ENCODE results near the gene AMN1. TPM values are rescaled to one million over a fixed set of nuclear protein-coding genes. Genes with fewer than 3 reads are reported as not detected.
A peak's percentile ranks its signal among the peaks of the same experiment; 100 is the strongest.
"Not testable (repeated sequence)": the region's sequence is repeated elsewhere in the genome, so short reads cannot be mapped to it uniquely, and the experiment has no call there.

AMN1 gene
- total RNA-seq, 1 donor from 2014 or later, result 9.9 TPM

- no peak overlapping the region for H3K27ac ChIP-seq
- H3K27me3 ChIP-seq, result no peaks in the 10 kb centered on the region
- H3K9me3 ChIP-seq, result no peaks in the 10 kb centered on the region
- no peaks in the 10 kb centered on the region for H3K36me3 ChIP-seq
- intact Hi-C loops (cut with DNase I), result no loop called here
- DNase-seq, result no peak
- H3K4me3 ChIP-seq, result no peak overlapping the region
- ATAC-seq, result no peak
- no peaks in the 10 kb centered on the region for H3K4me1 ChIP-seq
- TF ChIP-seq, protein P1, sequence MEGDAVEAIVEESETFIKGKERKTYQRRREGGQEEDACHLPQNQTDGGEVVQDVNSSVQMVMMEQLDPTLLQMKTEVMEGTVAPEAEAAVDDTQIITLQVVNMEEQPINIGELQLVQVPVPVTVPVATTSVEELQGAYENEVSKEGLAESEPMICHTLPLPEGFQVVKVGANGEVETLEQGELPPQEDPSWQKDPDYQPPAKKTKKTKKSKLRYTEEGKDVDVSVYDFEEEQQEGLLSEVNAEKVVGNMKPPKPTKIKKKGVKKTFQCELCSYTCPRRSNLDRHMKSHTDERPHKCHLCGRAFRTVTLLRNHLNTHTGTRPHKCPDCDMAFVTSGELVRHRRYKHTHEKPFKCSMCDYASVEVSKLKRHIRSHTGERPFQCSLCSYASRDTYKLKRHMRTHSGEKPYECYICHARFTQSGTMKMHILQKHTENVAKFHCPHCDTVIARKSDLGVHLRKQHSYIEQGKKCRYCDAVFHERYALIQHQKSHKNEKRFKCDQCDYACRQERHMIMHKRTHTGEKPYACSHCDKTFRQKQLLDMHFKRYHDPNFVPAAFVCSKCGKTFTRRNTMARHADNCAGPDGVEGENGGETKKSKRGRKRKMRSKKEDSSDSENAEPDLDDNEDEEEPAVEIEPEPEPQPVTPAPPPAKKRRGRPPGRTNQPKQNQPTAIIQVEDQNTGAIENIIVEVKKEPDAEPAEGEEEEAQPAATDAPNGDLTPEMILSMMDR (IDR thresholded peaks at IDR 0.05), result no peak
These were observed 11.8 kb upstream of the AMN1 start for GRCh38 chr12:31740628-31741027.

GRCh38 chr12:31737763-31738162 is 8.9 kb upstream of the AMN1 start:
- Histone ChIP-seq H3K9me3 (no peaks in the 10 kb centered on the region), H3K4me3 (no peak overlapping the region), H3K4me1 (peaks cover 13% of the 10 kb centered on the region), H3K27ac (no peak overlapping the region), H3K27me3 (no peaks in the 10 kb centered on the region), H3K36me3 (no peaks in the 10 kb centered on the region)
- intact Hi-C loops (cut with DNase I), result no loop called here
- DNase-seq, result no peak
- TF ChIP-seq, protein P1 (IDR thresholded peaks at IDR 0.05), result no peak
- no peak for ATAC-seq

DNA sequence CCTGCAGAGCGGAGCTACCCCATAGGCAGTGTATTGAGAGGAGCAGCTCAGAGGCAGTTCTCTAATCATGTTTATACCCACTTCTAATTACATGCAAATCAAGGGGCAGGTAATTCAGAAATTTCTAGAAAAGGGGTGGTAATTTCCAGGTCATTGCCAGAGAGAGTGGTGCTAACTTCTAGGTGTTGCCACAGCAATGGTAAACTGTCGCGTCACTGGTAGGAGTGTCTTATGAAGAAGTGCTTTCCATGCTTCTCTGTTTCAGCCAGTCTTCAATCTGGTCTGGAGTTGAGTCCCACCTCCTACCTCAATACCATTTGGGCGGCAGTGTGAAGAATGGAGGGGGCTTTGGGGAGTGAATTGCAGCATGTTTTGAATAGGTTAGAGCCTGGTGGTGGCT is 8.5 kb upstream of the AMN1 start:
- Histone ChIP-seq H3K4me1 (peaks cover 17% of the 10 kb centered on the region), H3K36me3 (no peaks in the 10 kb centered on the region), H3K27me3 (no peaks in the 10 kb centered on the region), H3K27ac (no peak overlapping the region), H3K4me3 (no peak overlapping the region), H3K9me3 (no peaks in the 10 kb centered on the region)
- intact Hi-C loops (cut with DNase I), result no loop called here
- no peak for ATAC-seq
- TF ChIP-seq, protein P1 (IDR thresholded peaks at IDR 0.05), result no peak
- no peak for DNase-seq

DNA sequence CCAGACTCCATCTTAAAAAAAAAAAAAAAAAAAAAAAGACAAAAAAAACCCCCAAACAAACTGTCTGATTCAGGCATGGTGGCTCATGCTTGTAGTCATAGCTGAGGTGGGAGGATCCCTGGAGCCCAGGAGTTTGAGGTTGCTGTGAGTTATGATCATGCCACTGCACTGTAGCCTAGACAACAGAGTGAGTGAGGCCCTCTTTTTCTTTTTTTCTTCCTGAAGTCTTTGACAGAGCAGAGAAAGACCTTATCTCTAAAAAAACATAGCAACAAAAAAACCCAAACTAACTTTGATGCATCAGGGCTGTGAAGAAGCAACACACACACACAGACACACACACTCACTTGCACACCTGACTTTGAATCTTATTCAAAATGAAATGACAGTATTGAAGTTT is 7.7 kb upstream of the AMN1 start:
- Histone ChIP-seq H3K9me3 (no peaks in the 10 kb centered on the region), H3K36me3 (no peaks in the 10 kb centered on the region), H3K4me3 (no peak overlapping the region), H3K27me3 (no peaks in the 10 kb centered on the region), H3K4me1 (peaks cover 25% of the 10 kb centered on the region), H3K27ac (no peak overlapping the region)
- TF ChIP-seq, protein P1 (IDR thresholded peaks at IDR 0.05), result no peak
- DNase-seq (no peak), ATAC-seq (no peak)
- intact Hi-C loops (cut with DNase I), result no loop called here

DNA sequence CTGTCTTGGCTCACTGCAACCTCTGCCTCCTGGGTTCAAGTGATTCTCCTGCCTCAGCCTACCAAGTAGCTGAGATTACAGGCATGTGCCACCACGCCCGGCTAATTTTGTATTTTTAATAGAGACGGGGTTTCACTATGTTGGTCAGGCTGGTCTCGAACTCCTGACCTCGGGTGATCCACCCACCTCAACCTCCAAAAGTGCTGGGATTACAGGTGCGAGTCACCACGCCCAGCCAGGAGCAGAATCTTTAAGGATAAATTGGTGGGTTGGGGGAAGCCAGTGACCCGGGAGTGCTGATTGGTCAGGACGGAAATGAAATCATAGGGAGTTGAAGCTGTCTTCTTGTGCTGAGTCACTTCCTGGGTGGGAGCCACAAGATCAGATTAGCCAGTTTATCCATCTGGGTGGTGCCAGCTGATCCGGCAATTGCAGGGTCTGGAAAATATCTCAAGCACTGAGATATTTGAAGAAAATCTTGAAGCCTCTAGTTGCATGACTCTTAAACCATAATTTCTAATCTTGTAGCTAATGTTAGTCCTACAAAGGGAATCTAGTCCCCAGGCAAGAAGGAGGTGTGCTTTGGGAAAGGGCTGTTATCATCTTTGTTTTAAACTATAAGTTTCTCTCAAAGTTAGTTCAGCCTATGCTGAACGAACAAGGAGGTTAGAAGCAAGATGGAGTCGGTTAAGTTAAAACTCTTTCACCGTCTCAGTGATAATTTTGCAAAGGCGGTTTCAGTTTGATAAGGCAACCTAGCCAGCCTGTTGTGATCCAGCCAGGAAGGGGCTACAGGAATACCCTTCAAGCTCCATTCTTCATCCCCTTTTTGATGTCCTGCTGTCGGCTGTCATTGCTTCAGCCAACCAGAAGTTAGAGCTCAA is 5.0 kb upstream of the AMN1 start:
- ATAC-seq; H3K9me3 ChIP-seq; intact Hi-C loops (cut with DNase I); DNase-seq; H3K4me3 ChIP-seq; H3K27me3 ChIP-seq; H3K36me3 ChIP-seq: not testable (repeated sequence)
- Histone ChIP-seq H3K27ac (peak overlapping the region; percentile 98), H3K4me1 (peaks cover 35% of the 10 kb centered on the region)

- H3K9me3 ChIP-seq, result no peaks in the 10 kb centered on the region
- DNase-seq, result no peak
- intact Hi-C loops (cut with DNase I), result no loop called here
- H3K36me3 ChIP-seq, result no peaks in the 10 kb centered on the region
- H3K4me3 ChIP-seq, result no peak overlapping the region
- peaks cover 39% of the 10 kb centered on the region for H3K4me1 ChIP-seq
- ATAC-seq, result peak; percentile 28
- TF ChIP-seq, protein P1 (IDR thresholded peaks at IDR 0.05), result no peak
- H3K27me3 ChIP-seq, result no peaks in the 10 kb centered on the region
- peak overlapping the region; percentile 98 for H3K27ac ChIP-seq
These were observed 4.2 kb upstream of the AMN1 start for GRCh38 chr12:31732926-31733548.

- H3K27me3 ChIP-seq; DNase-seq; H3K36me3 ChIP-seq; intact Hi-C loops (cut with DNase I); ATAC-seq; H3K9me3 ChIP-seq; H3K4me3 ChIP-seq: not testable (repeated sequence)
- Histone ChIP-seq H3K27ac (peak overlapping the region; percentile 98), H3K4me1 (peaks cover 44% of the 10 kb centered on the region)
These were observed 2.4 kb upstream of the AMN1 start for GRCh38 chr12:31731203-31731602.

Measured in upper lobe of right lung (tissue), 1 donor.